Activated gamma-delta T cell treated with Interleukin-2 at 50 U/mL for 16 hours (primary cell): ENCODE data around the gene TBC1D22B.
A peak's percentile ranks its signal among the peaks of the same experiment; 100 is the strongest.
"Not testable (repeated sequence)": the region's sequence is repeated elsewhere in the genome, so short reads cannot be mapped to it uniquely, and the experiment has no call there.

ENCODE experiments used
- DNase-seq: peaks from one replicate; pipeline ENCODE4 v3.0.0-alpha.2; 2020

Gene TBC1D22B

DNA sequence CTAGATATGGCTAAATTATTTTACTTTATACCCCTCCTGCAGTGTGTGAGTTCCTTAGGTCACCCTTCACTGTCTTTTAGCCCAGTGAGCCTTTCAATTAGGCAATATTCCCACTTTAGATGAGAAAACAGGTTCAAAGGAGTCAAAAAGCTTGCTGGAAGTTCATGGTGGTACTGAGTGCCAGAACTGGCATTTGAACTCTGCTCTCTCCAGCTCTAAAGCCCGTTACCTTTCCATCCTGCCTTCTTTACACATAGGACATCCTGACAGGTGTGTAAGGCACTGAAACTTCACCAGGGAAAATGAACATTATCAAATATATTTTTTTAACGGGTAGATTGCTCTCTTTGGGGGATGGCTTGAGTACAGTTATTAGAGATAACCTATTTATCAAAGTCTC lies 11.5 kb downstream of the TBC1D22B start:
- DNase-seq, result no peak

DNA sequence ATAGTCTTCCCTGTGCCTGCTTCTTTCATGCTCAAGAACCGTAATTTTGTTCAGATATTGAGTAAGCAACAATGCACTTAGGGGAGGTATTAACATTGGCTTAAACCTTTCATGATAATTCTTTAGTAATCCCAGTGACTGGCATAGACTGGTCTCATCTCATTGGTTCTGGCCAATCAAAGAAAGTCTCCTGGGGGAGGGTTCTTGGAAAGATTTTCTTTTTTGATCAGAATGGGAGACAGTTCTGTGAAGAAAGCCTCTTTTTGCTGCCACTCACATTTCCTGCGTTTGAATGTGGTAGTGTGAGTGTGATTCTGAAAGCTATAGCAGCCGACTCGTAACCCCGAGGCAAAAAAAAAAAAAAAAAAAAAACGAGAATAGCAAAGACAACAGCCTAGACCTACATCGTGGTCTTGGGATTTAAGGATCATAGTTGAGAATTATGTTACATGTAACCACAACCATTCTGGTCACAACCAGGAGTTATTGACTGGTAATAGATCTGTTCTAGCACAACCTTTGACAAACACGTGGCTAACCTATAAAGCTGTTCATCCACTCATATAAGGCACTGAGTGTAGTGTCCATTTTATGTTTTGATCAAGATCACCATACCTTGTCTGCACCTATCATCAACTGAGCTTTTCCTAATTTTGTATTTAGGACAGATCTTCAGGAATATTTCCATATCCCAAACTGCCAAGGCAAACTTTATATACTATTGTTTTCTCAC lies 15.4 kb downstream of the TBC1D22B start:
- no peak for DNase-seq

DNA sequence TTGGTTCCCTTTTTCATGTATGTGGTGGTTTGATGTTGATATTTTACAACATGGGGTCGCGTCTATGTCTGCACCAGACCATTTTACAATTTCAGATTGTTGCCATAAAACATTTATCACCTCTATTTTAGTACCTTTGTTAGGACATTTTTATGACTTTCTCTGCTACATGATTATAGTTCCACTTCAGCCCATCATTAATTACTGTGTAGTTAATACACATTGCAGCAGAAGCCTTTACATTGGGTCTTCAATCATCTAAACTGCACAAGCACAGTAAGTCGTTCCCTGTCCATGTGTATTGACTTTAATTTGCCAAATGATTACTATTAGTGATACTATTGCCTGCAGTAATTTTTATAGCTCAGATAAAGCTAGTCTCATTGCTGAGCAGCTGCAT lies 16.1 kb downstream of the TBC1D22B start:
- no peak for DNase-seq

DNA sequence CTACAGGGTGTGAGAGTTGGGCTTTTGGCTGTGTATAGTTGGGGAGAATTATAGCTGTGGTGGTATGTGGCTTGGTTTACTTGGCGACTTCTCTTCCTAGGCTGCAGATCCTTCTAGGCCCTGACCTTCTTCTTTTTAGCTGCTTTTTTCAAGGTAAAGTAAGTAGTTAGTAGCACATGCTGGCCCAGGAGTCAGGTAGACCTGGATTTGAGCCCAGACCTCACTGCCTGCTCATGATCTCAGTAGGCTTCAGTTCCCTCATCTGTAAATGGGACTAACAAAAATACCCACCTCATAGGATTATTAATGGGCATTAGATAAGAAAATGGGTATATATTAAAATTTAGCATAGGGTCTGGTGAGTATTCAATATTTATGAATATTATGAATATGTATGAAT lies 17.8 kb downstream of the TBC1D22B start:
- DNase-seq, result no peak

DNA sequence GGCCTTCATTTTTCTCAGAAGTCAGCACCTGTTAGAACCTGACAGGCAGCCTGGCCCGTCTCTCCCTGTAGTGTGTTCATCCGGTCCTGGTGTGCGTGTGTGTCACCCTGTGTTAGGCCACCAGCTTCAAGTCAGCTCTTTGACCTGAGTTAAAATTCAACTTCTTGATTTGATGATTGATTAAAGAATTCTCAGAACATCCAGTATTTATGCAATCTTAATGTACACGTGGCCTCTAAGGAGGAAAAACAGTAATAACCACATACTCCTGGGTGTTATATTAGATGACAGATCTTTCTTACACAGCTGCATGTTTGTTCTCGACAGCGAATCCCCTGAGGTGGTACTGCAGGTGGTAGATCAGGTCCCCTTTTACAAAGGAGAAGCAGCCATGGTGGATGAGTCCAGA lies 19.4 kb downstream of the TBC1D22B start:
- peak; percentile 10 for DNase-seq

DNA sequence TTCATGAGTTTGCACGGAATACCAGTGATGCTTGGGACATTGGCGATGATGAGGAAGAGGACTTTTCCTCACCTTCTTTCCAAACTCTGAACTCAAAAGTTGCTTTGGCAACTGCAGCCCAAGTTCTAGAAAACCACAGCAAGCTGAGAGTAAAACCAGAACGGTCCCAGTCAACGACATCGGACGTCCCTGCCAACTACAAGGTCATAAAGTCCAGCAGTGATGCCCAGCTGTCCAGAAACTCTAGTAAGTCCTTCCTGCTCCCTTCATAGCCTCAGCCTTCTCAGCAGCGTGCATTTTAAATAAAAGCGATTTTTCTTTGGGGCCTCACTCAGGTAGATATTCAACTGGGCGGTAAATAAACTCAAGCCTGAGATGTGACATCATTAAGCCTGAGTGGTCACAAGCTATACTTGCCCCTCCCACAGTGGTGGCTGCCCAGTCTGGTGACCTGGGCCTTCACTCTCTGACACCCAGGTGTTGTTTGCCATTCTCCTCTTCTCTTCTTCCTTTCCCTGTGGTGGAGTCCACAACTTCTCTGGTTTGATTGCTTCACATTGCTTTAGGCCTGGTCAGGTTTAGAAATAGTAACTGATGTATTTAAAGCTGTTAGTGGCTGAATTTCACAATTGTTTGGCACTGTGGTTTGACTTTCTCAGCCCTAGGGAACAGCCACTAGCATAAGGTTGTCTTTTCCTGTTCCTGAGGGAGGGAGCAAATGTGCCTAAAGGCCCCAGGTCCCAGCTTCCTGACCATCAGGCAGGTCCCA lies 22.0 kb downstream of the TBC1D22B start:
- DNase-seq, result no peak

DNA sequence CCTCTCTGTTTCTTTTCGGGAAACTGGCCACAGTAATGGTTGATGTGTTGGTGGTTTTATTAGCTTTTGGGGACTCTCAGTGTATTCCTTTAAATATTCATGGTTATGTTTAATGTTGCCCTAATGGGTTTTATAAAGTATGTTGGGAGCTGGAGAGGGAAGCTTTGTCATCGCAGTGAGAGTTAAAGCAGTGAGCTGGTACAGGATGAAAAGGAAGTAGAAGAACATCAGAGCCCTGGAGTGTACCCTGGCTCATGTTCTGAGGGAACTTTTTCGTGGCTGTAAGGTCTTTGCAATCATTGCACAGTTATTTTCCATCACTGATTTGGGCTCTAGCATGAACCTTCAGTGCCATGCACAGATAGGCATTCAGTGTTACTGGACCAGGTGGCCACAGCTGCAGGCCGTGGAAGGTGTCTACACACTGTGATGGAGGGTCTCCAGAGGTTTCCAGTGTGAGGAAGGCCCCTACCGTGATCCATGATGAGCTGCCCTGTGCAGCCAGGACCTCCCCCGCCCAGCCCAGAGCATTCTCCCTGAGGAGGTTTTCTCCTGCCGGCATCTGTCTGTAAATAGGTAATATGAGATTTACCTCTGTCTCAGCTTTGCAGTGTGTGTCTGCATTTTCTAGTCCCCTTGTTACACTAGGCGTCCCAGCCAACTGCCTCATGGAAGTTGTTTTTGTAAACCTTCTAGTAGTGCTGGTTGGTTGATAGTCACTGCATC lies 22.8 kb downstream of the TBC1D22B start:
- no peak for DNase-seq

DNA sequence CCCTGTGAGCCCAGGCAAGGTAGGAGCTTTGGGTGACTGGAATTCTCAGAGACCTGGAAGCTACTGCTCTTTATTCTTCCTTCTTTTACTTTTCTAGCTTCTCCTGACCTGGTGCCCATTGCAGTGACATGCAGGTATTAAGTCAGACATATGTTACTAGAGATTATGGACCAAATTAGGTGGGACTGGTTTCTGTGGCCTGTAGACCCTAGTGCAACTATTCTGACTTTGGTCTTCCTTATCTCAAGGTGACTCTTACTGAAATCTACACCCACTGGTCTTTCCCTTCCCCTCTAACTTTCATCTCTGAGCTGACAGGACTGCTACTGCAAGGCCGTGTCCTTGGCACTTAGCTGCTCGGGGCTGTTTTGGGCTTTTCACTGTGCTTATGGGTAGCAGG lies 24.8 kb downstream of the TBC1D22B start:
- DNase-seq, result no peak

DNA sequence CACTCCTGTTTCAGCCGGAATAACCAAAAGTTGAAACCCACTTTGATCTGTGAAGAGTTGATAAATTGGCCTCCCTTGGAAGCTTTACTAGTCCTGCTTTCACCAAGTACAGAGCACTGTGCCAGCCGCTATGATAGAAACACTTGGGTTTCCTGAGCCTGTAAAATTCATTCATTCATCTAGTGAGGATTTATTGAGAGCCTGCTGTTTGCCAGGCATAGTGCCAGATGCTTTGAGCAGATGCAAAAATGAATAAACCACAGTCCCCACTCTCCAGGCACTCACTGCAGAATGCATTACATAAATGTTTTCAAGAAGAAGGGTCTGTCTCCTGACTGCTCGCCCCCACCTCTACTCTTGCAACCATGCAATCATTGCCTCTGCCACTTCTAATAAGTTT lies 25.7 kb downstream of the TBC1D22B start:
- no peak for DNase-seq

DNA sequence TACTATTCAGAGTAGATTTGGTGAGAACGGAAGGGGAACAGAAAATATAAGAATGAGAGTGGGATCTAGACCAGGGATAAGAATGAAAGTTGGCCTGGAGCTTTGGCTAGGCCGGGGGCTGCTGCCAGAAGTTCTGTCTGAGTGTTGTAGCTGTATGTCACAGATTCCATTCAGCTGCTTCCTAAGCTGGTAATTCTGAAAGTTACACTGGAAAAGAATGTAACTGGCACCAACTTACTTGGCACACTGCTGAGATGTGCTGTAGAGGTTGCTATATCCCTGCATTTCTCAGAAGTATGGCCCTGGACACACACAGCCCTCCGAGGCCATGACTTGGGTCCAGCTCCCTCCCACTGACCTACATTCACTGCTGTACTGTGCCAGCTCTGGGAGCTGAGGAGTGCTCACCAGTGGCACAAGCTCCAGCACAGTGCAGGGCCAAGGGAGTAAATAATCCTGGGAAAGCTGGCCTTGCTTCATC lies 26.1 kb downstream of the TBC1D22B start:
- DNase-seq, result no peak

DNA sequence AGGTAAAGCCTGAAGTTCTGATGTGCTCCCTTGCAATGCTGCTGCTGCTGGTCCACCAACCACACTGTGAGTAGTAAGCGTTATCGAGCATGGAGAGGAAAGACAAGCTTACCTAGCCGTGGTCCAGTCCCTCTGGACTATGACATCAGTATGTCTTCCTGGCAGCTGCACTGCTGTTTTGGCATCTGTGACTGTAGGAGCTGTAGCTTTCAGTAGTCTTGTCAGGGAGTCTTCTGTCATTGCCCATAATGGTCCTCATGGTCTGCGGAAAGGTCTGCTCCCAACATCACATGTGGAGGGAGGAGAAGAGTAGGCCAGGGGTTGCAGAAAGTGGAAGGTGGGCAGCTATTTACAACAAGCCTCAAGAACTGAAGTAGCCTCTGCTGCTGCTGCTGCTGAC lies 27.2 kb downstream of the TBC1D22B start:
- no peak for DNase-seq

DNA sequence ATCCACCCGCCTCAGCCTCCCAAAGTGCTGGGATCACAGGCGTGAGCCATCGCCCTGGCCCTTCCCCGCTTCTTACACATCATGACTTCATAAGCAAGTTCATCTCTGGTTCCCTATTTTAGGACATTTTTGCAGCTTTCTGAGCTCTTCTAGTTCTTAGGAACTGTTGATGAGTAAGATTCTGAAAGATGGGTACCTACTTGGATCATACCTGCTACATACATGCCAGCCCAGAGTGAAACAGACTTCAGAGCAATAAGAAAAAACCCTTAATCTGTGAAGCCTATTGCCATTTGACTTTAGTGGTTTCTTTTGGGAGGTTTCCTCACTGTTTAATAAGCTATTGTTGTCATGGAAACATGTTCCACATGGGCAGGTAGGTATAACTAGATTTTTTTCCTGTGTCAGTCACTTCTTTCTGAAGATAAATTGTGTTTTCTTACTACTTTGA lies 28.3 kb downstream of the TBC1D22B start:
- DNase-seq, result no peak

DNA sequence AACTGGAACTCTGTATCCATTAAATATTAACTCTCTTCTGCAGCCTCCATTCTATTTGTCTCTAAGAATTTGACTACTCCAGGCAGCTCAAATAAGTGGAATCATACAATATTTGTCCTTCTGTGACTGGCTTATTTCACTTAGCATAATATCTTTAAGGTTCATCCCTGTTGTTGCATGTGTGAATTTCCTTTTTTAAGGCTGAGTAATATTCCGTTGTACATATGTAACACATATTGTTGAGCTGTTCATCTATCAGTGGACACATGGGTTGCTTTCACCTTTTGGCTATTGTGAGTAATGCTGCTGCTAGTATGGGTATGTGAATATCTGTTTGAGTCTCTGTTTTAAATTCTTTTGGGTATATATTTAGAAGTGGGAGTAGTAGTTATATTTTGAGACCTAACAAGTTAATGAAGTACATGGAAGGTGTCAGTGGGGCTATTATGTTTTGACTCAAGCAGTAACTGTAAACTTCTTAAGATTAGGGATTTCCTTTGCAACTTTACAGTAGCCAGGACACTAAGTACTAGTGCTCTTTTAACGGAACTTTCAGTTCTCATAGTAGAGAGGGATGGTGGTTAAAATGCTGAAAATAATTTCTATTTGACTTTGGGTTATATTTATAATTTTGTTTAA lies 30.1 kb downstream of the TBC1D22B start:
- DNase-seq, result no peak

DNA sequence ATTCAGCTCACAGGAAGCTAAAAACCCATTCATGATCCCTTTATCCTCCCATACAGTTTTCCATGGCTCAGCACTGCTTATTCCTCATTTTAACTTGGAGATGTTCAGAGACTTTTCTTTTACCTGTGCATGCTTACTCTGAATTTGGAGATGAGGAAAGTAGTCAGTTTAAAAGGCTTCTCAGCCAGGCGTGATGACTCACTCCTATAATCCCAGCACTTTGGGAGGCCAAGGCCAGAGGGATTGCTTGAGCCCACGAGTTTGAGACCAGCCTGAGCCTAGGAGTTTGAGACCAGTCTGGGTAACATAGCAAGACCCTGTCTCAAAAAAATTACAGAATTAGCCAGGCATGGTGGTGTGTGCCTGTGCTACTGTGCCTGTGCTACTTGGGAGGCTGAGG lies 30.7 kb downstream of the TBC1D22B start:
- no peak for DNase-seq

DNA sequence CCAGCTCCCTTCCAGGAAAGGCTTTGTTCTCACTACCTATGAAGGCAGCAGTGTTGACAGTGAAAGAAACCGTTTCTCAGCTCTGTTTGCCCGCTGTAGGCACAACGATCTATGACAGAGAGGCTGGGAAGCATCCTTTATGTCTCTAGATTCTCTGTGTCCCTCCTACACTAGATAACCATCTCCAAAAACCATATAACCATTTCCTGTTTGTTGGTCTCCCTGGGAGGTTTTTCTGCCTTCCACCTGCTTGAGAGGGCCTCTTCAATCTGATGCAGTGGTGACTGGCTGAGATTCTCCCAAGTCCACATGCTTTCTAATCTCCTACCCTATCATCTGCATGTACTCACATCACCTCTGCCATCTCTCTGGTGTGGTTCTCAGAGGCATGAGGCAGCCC lies 32.4 kb downstream of the TBC1D22B start:
- DNase-seq, result no peak

DNA sequence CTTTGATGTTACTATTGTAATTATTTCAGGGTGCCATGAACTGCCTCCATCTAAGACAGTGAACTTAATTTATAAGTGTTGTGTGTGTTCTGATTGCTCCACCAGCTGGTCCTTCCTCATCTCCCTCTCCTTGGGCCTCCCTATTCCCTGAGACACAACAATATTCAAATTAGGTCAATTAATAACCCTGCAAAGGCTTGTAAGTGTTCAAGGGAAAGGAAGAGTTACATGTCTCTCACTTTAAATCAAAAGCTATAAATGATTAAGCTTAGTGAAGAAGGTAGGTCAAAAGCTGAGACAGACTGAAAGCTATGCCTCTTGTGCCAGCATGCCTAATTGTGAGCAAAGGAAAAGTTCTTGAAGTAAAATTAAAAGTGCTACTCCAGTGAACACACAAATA lies 35.9 kb downstream of the TBC1D22B start:
- DNase-seq, result no peak

DNA sequence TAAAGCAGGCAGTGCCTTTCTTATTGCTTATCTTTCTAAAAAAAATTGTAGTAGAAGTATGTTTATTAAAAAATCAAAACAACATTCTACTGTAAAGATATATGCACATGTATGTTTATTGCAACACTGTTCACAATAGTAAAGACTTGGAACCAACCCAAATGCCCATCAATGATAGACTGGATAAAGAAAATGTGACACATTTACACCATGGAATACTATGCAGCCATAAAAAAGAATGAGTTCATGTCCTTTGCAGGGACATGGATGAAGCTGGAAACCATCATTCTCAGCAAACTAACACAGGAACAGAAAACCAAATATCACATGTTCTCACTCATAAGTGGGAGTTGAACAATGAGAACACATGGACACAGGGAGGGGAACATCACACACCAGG lies 40.1 kb downstream of the TBC1D22B start:
- not testable (repeated sequence) for DNase-seq

DNA sequence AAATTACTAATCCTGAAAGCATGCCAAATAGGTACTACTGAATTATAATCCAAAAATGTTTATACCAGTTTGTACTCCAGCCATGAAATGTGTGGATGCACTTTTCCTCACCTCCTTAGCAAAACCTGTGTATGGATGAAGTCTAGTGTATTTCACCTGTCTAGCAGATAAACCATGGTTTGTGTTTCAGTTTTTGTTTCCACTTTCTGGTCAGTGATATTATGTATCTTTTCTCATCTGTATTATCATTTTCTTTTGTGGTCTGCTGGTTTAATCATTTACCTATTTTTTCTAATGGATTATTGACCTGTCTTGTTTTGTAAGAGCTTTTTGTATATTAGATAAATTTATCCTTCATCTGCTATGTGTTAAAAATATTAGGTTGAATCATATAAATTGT lies 41.4 kb downstream of the TBC1D22B start:
- DNase-seq, result no peak

DNA sequence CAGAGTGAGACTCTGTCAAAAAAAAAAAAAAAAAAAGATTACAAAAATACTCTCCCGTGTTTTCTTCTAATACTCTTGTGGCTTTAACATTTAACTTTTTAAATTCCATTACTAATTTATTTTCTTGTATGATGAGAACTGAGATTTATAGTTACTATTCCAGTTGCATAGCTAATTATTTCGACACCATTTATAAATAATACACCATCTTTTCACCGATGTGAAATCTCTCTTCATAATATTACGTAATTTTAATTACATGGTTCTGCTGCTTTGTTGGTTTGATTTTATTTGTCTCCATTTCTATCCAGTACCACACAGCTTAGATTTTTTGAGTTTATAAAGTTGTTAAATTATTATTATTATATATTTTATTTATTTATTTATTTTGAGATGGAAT lies 42.4 kb downstream of the TBC1D22B start:
- no peak for DNase-seq

DNA sequence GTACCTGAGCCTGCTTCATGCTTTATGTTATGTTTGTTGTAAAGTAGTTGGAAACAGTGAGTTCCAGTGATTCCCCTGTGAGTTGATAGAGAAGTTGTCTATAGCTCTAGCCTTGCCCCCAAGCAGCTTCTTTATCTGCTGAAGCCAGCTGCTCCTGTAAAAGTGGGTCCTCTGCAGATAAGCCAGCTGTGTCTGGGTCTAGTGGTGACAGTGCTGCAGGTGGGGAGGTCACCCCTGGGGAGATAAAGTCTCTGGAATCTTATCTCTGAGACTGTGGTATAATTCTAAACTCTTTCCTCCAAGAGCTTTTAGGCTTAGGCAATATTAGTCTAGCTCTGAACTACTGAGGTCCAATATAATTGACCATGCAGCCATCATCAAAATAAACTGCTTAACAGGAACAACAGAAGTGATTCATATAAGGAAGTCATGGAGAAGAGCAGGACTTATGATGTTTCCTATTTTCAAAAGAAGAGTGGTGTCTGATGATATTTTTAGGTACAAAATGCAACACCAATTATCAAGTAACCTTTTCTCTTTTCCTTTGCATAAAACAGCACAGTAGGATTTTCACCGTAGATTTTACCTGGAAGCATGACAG lies 44.6 kb downstream of the TBC1D22B start:
- DNase-seq, result no peak

DNA sequence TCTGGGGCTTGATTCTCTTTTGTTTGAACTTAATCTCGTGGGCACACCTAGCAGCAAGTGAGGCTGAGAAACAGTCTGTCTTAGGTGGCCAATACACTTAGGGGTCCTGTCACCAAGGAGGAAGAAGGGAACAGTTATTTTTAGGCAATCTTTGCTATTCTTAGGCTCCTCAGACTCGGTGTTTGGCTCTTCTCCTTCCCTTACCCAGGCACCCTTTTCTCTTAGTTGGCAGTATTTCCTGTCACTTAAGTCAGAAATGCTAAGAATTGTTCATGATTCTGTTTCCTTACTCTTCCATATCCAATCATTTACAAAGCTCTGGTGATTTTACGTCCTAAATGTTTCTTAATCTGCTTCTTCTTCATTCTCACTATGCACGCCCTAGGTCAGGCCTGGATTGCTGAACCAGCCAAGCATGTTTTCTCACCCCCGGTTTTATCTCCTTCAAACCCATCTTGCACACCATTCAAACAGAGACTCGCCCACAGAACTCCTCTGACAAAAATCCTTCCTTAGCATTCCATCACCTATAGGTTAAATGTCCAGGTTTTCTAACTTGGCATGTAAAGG lies 45.6 kb downstream of the TBC1D22B start:
- no peak for DNase-seq

DNA sequence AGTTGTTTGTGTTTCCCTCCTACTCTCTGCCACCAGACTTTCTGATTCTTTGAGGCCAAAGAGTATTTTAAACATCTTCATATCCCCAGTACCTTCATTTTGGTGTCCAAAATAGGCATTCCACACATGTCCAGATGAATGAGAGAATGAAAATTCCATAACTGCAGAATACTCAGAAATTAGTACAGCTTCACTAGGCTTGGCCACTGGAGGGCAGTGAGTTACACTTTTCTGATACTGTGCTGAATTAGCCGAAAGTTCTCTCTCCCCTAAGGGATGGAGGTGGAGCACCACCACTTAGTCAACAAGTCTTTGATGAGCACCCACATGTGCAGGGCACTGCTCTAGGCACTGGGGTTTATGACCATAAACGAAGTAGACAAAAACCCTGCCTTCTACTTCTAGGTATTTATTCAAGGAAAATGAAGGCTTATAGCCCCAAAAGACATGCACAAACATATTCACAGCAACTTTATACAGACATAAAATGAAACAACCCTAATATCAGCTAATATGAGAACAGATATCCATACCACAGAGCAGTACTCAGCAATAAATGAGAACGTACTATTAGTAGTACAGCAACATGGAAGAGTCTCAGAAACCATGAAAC lies 46.4 kb downstream of the TBC1D22B start:
- DNase-seq, result no peak
